HG02970 (cell line): ENCODE results near the gene RAB4A.
"Not testable (repeated sequence)": the region's sequence is repeated elsewhere in the genome, so short reads cannot be mapped to it uniquely, and the experiment has no call there.

Experiments
- ATAC-seq: cut with Tn5 transposase; IDR thresholded peaks from one replicate; pipeline ENCODE4 v1.9.1; 2021; ENCODE audit warnings: mild to moderate bottlenecking, moderate library complexity, moderate number of reproducible peaks; ENCODE audit not compliant: unreplicated experiment, low FRiP score

The RAB4A gene

GRCh38 chr1:229268505-229268904, 2.4 kb upstream of the RAB4A start:
- no peak for ATAC-seq

GRCh38 chr1:229271448-229272159, 693 bp downstream of the RAB4A start:
- ATAC-seq: no peak

GRCh38 chr1:229272164-229273158, 1.6 kb downstream of the RAB4A start:
- ATAC-seq: no peak

GRCh38 chr1:229273507-229274232, 2.8 kb downstream of the RAB4A start:
- no peak for ATAC-seq

GRCh38 chr1:229275005-229275404, 4.1 kb downstream of the RAB4A start:
- ATAC-seq: no peak

- no peak for ATAC-seq
These were observed 7.3 kb downstream of the RAB4A start for GRCh38 chr1:229278120-229278741.

GRCh38 chr1:229279242-229279641, 8.3 kb downstream of the RAB4A start:
- no peak for ATAC-seq

GRCh38 chr1:229280037-229280828, 9.3 kb downstream of the RAB4A start:
- ATAC-seq: no peak

GRCh38 chr1:229280921-229281320, 10.0 kb downstream of the RAB4A start:
- no peak for ATAC-seq

- no peak for ATAC-seq
These were observed 10.5 kb downstream of the RAB4A start for GRCh38 chr1:229281339-229281926.

GRCh38 chr1:229282295-229282823, 11.4 kb downstream of the RAB4A start:
- no peak for ATAC-seq

GRCh38 chr1:229283183-229283611, 12.3 kb downstream of the RAB4A start:
- no peak for ATAC-seq

- no peak for ATAC-seq
These were observed 14.0 kb downstream of the RAB4A start for GRCh38 chr1:229284887-229285286.

- no peak for ATAC-seq
These were observed 14.5 kb downstream of the RAB4A start for GRCh38 chr1:229285440-229285839.

- no peak for ATAC-seq
These were observed 15.3 kb downstream of the RAB4A start for GRCh38 chr1:229286099-229286766.

- no peak for ATAC-seq
These were observed 16.4 kb downstream of the RAB4A start for GRCh38 chr1:229287267-229287666.

- no peak for ATAC-seq
These were observed 17.6 kb downstream of the RAB4A start for GRCh38 chr1:229288516-229288915.

GRCh38 chr1:229291686-229292085, 20.8 kb downstream of the RAB4A start:
- not testable (repeated sequence) for ATAC-seq
